ENCODE data around the gene SKI. TPM values are rescaled to one million over a fixed set of nuclear protein-coding genes. Genes with fewer than 3 reads are reported as not detected.

The SKI gene
- total and polyA plus RNA-seq, 9 of the 15 experiments (the other 6 are each of a cell fraction or from before 2014, with no cell fraction given): 0.10 to 60.5 (median 4.6) TPM

DNA sequence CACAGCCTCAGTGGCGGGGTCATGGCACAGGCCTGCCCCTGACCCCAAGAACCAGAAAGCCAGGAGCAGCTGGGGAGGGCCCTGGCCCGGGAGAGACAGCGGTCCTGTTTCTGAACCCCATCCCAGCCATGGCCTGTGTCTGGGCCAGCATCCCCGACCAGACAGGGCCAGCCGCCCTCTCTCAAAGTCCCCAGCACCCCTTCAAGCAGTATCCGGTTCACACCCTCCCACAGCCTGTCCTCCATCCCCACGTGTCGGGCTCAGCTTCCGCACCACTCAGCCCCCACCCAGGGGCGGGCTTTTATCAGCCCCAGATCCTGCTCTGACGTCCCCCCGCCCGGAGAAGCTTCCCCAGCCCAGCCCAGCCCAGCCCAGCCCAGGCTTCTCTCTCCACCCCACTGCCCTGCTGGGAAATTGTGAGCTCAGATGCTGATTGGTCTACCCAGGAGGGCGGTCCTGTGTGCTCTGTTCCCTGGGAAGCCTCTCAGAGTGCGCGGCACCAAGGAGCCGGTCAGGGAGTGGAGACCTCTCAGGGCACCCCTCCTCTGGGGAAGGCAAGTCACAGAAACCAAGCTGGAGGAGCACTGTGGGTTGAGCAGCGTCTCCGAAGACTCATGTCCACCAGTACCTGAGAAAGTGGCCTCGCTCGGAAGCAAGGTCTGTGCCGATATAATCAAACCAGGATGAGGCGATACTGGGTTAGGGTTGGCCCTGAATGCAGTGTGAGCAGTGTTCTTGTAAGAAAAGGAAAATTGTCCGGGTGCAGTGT is 28.9 kb upstream of the SKI start (continued):
- TF ChIP-seq, protein P1, sequence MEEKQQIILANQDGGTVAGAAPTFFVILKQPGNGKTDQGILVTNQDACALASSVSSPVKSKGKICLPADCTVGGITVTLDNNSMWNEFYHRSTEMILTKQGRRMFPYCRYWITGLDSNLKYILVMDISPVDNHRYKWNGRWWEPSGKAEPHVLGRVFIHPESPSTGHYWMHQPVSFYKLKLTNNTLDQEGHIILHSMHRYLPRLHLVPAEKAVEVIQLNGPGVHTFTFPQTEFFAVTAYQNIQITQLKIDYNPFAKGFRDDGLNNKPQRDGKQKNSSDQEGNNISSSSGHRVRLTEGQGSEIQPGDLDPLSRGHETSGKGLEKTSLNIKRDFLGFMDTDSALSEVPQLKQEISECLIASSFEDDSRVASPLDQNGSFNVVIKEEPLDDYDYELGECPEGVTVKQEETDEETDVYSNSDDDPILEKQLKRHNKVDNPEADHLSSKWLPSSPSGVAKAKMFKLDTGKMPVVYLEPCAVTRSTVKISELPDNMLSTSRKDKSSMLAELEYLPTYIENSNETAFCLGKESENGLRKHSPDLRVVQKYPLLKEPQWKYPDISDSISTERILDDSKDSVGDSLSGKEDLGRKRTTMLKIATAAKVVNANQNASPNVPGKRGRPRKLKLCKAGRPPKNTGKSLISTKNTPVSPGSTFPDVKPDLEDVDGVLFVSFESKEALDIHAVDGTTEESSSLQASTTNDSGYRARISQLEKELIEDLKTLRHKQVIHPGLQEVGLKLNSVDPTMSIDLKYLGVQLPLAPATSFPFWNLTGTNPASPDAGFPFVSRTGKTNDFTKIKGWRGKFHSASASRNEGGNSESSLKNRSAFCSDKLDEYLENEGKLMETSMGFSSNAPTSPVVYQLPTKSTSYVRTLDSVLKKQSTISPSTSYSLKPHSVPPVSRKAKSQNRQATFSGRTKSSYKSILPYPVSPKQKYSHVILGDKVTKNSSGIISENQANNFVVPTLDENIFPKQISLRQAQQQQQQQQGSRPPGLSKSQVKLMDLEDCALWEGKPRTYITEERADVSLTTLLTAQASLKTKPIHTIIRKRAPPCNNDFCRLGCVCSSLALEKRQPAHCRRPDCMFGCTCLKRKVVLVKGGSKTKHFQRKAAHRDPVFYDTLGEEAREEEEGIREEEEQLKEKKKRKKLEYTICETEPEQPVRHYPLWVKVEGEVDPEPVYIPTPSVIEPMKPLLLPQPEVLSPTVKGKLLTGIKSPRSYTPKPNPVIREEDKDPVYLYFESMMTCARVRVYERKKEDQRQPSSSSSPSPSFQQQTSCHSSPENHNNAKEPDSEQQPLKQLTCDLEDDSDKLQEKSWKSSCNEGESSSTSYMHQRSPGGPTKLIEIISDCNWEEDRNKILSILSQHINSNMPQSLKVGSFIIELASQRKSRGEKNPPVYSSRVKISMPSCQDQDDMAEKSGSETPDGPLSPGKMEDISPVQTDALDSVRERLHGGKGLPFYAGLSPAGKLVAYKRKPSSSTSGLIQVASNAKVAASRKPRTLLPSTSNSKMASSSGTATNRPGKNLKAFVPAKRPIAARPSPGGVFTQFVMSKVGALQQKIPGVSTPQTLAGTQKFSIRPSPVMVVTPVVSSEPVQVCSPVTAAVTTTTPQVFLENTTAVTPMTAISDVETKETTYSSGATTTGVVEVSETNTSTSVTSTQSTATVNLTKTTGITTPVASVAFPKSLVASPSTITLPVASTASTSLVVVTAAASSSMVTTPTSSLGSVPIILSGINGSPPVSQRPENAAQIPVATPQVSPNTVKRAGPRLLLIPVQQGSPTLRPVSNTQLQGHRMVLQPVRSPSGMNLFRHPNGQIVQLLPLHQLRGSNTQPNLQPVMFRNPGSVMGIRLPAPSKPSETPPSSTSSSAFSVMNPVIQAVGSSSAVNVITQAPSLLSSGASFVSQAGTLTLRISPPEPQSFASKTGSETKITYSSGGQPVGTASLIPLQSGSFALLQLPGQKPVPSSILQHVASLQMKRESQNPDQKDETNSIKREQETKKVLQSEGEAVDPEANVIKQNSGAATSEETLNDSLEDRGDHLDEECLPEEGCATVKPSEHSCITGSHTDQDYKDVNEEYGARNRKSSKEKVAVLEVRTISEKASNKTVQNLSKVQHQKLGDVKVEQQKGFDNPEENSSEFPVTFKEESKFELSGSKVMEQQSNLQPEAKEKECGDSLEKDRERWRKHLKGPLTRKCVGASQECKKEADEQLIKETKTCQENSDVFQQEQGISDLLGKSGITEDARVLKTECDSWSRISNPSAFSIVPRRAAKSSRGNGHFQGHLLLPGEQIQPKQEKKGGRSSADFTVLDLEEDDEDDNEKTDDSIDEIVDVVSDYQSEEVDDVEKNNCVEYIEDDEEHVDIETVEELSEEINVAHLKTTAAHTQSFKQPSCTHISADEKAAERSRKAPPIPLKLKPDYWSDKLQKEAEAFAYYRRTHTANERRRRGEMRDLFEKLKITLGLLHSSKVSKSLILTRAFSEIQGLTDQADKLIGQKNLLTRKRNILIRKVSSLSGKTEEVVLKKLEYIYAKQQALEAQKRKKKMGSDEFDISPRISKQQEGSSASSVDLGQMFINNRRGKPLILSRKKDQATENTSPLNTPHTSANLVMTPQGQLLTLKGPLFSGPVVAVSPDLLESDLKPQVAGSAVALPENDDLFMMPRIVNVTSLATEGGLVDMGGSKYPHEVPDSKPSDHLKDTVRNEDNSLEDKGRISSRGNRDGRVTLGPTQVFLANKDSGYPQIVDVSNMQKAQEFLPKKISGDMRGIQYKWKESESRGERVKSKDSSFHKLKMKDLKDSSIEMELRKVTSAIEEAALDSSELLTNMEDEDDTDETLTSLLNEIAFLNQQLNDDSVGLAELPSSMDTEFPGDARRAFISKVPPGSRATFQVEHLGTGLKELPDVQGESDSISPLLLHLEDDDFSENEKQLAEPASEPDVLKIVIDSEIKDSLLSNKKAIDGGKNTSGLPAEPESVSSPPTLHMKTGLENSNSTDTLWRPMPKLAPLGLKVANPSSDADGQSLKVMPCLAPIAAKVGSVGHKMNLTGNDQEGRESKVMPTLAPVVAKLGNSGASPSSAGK (IDR thresholded peaks at IDR 0.05): peak; percentile 96
- TF ChIP-seq DDX20 (tag; IDR thresholded peaks at IDR 0.05; ENCODE audit: low read depth) (no peak), TBP (optimal IDR thresholded peaks at IDR 0.05; ENCODE audit: low read depth, low read length) (peak; percentile 76), ZBTB7A (IDR thresholded peaks at IDR 0.05; ENCODE audit: borderline replicate concordance, control insufficient read depth, low read depth, low read length) (peak; percentile 89; the same call in 1 of the 2 replicates), MTA1 (IDR thresholded peaks at IDR 0.05; ENCODE audit: borderline replicate concordance) (peak; percentile 55; the same call in 1 of the 2 replicates), ZZZ3 (IDR thresholded peaks at IDR 0.05) (no peak), KLF16 (IDR thresholded peaks at IDR 0.05) (no peak), ZSCAN32 (CRISPR knock-in tag; IDR thresholded peaks at IDR 0.05) (no peak), POLR2A (conservative IDR thresholded peaks at IDR 0.05) (peak; percentile 94), MTA3 (IDR thresholded peaks at IDR 0.05; ENCODE audit: borderline replicate concordance) (peak; percentile 82; the same call in 1 of the 2 replicates), PHF8 (IDR thresholded peaks at IDR 0.05; ENCODE audit: borderline replicate concordance, low read length) (peak; percentile 90; the same call in 1 of the 2 replicates)
- TF ChIP-seq, protein P2, sequence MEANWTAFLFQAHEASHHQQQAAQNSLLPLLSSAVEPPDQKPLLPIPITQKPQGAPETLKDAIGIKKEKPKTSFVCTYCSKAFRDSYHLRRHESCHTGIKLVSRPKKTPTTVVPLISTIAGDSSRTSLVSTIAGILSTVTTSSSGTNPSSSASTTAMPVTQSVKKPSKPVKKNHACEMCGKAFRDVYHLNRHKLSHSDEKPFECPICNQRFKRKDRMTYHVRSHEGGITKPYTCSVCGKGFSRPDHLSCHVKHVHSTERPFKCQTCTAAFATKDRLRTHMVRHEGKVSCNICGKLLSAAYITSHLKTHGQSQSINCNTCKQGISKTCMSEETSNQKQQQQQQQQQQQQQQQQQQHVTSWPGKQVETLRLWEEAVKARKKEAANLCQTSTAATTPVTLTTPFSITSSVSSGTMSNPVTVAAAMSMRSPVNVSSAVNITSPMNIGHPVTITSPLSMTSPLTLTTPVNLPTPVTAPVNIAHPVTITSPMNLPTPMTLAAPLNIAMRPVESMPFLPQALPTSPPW (CRISPR knock-in tag; IDR thresholded peaks at IDR 0.05): peak; percentile 93
- TF ChIP-seq, protein P3, sequence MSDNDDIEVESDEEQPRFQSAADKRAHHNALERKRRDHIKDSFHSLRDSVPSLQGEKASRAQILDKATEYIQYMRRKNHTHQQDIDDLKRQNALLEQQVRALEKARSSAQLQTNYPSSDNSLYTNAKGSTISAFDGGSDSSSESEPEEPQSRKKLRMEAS (CRISPR knock-in tag; IDR thresholded peaks at IDR 0.05): peak; percentile 96

Measured in K562 (cell line).